COLO668 (cell line): ENCODE measurements around the gene CHD2.
"Not testable (repeated sequence)": the region's sequence is repeated elsewhere in the genome, so short reads cannot be mapped to it uniquely, and the experiment has no call there.

Source experiments
- DNase-seq: peaks from one replicate; lab custom pipeline; 2025; ENCODE audit not compliant: unreplicated experiment; lab: John Stamatoyannopoulos, UW

Gene CHD2

GRCh38 chr15:92899948-92900730, at the start of gene CHD2:
Gene CHD2 (plus strand): TSS chr15:92900324. CDS start chr15:92901238, 914 bp downstream.
- DNase-seq: peak; percentile 66

DNA sequence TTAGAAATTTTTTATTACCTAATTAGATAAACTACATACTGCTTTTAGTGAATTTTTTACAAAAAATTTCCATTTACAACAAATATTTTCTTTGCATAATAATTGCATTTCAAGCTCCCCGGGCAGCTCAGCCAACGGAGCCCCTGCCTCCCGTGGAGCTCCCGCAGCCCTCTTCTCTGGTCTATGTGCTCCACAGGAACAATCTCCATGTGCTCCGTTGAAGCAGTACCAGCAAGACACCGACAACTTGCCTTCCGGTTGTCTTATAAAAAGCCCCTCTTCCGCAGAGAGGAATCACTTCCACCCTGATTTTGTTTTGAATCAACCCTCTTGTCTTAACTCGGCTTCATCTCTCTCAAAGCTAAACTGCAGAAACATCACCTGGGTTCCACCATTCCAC, 46.9 kb upstream of the CHD2 start:
- no peak for DNase-seq

GRCh38 chr15:92861742-92862141, 38.4 kb upstream of the CHD2 start:
- no peak for DNase-seq

DNA sequence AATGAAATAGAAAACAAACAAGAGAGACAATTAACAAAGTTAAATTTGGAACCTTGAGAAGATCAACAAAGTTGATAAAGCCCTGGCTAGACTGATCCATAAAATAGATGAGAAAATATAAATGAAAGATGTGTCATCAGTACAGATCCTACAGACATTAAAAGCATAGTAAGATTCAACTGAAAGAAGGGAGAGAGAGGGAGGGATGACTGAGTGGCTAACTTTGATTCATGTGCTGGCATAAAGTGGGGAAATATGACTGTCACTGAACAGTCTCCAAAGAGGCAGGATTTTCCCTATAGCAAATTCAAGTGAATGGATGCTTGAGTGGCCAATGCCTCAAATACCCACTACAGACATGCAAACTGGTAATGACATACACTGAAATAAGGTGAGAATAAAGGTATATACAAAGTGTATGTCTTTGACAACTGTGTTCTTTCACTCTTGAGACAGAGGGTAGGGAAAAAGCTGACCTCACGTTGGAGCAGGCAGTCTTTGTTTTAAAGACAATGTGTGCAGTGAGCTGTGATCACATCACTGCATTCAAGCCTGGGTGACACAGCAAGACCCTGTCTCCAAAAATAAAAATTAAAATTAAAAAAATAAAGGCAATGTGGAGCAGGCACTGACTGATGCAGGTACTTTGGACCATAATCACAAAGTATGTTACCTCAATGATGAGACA, 35.9 kb upstream of the CHD2 start:
- no peak for DNase-seq

DNA sequence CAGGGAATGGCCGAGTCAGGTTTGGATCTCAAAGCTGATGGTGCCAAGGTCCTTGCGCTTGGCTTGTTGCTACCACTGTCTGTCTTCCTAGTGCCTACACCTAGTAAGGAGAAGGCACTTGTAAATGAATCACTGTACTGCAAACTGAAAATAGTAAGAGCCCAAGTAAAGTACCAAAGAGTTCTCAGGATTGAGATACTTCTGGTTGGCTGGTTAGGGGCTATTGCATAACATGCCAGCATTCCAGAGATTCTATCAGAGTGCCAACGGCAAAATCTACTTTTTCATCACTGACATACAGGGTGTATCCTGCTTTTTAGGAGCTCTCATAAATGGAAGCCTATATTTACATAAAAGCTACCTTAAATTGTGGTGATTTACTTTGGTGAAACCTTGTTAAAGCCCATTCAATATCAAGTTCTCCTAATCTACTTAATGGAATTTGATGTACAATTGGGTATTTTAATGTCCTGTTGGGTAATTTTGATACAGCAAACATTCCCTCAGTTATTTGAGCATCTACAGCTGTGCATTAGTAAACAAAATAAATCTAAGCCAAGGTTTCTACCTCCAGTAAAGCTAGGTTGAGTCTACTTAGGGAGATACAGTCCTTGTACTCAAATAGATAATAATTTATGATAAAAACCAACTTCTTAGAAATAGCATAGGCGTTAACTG, 30.7 kb upstream of the CHD2 start:
- no peak for DNase-seq

DNA sequence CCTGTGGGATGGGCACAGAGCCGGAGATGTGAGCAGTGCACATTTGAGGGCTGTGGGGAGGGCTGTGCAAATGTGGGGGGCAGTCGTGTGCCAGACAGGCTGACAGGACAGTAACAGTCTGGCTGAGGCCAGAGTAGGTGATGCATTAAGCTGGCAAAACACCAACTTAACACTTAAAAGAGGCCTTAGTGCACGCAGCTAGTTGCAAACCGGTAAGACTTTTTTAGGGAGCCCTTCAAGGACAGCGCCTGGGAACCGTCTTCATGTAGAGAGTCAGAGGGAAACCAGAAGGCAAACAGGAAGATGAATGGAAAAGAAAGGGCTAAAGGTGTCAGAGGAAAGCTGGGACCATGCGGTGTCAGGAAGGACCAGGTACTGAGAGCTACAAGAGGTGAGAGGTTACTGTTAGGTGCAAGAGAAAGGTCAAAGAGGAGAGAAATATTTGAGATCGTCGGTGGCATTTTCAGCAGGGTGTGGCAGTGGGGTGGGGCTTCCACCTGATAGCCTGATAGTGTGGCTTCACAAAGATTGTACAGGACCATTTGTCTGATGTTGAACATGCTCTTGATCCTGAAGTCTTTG, 30.0 kb upstream of the CHD2 start:
- DNase-seq: no peak

DNA sequence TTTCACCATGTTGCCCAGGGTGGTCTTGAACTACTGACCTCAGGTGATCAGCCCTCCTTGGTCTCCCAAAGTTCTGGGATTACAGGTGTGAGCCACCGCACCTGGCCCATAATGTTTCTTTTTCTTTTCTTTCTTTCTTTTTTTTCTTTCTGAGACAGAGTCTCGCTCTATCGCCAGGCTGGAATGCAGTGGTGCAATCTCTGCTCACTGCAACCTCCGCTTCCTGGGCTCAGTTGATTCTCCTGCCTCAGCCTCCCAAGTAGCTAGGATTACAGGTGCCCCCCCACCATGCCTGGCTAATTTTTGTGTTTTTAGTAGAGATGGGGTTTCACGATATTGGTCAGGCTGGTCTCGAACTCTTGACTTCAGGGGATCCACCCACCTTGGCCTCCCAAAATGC, 27.2 kb upstream of the CHD2 start:
- not testable (repeated sequence) for DNase-seq

GRCh38 chr15:92877000-92877399, 23.1 kb upstream of the CHD2 start:
- no peak for DNase-seq

DNA sequence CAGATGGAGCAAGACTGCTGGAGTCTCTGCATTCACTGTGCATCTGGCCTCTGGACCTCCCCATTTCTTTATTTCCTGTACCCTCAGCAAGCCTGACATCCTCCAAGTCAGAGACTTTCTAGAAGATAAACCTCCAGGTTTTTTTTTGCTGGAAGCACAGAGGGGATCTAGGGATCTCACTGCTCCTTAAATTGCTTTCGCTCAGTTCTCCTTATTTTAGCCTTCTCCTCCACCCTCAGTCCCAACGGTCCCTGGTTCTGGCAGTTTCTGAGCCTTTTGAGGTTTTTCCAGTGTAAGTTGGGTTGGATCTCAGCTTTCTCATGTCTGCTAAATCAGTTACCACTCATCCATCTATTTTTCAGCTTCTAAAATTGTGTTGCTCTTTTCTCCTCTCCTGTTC, 22.7 kb upstream of the CHD2 start:
- DNase-seq: no peak

DNA sequence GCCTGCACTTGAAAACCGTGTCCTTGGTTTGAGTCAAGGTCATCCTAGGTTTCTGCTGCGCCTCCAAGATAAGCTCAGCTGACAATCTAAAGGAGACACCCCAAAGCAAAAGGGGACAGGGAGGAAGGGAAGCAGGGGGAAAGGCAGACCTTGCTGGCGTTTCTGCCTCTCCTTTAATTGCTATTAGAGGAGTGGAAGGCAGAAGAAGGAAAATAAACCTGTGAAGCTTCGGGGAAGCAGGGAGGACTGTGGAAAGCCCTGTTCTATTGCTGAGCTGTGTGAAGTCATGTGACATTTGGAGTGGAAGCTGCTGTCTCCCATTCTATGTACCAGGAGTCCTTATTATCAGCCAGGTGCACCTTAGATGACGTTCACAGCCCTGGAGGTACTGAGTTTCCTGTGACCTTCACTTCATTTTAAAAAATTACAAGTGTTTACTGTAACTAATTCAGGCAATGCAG, 21.5 kb upstream of the CHD2 start:
- DNase-seq: peak; percentile 17

- no peak for DNase-seq
These were observed 20.0 kb upstream of the CHD2 start for GRCh38 chr15:92879949-92880725.

GRCh38 chr15:92880796-92881195, 19.3 kb upstream of the CHD2 start:
- DNase-seq: no peak

DNA sequence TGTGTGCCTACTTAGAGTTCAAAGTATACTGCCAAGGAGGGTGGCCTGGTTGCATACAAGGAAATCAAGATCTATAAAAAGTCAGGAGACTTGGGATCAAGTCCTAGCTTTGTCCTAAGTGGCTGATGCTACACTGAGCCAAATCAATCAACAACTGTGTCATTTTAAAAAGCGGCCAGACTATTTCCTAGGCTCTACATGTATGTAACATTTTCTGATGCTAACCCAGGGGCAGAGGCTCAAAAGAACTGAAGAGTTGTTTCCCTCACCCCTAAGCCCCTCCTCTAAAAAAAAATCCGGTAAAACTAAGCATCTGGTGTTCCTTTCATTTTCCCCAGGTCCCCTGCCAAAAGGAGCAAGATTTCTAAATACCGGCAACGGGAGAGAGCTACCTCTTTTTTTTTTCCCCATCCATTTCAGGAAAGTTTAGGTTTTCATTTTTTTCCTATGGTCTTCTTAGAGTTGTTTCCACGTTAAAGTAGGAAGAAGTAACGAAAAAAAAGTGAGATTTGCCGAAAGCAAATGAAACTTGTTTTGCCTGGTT, 18.8 kb upstream of the CHD2 start:
- no peak for DNase-seq

- DNase-seq: peak; percentile 98
These were observed 18.1 kb upstream of the CHD2 start for GRCh38 chr15:92881802-92882696.

GRCh38 chr15:92882697-92883162, 17.4 kb upstream of the CHD2 start:
- no peak for DNase-seq

DNA sequence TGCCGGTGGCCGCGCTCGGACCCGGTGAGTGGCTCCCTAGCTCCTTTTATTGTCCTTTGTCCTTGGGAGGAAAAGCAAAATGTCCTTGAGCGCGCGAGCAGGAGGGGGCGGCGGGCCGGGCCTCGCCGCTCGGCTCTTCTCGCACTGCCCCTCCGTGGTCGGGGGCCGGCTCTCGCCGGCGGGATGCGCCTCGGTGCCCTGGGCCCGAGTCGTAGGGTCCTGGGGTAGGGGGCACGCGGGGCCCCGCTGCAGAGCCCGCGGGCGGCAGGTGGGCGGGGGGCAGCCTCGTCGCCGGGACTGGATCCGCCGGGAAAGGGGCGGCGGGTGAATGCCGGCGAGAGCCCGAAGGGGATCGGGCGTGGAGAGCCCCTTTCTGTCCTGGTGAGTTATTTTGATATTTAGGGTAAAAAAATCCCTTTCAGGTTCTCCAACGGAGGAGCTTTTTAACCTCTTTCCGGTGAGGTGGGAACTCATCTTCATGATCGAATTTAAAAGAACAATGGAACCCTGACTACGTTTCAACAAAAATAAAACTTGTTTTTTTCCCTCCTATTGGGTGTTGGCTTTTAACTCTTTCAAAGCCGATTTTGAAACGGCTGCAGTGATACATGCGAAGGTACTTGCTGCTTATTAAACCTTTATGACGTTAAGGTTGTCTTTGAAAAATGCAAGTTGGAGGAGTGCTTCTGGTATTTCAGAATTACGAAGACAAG, 16.8 kb upstream of the CHD2 start:
- DNase-seq: peak; percentile 49

GRCh38 chr15:92883876-92884435, 16.2 kb upstream of the CHD2 start:
- no peak for DNase-seq

GRCh38 chr15:92884436-92885223, 15.5 kb upstream of the CHD2 start:
- no peak for DNase-seq
